Upper lobe of left lung (tissue), 4 donors: ENCODE data around the gene PLOD1.
"Not testable (repeated sequence)": the region's sequence is repeated elsewhere in the genome, so short reads cannot be mapped to it uniquely, and the experiment has no call there.

Source experiments
- EP300 ChIP-seq, 4 donors: sonication (generic); formaldehyde crosslinking; IDR thresholded peaks; one replicate each; pipeline ENCODE4 v1.5.1; 2017; ENCODE audit warnings: antibody characterized with exemption in 4 of 4, control low read depth in 2 of 4
- POLR2A ChIP-seq, 4 donors: fragments of 450-650 bp; IDR thresholded peaks; one replicate each; pipeline ENCODE4 v1.5.1; 2016 to 2017; ENCODE audit warnings: antibody characterized with exemption in 4 of 4, mild to moderate bottlenecking in 2 of 4
- POLR2AphosphoS5 ChIP-seq, 2 donors: sonication (generic); formaldehyde crosslinking; IDR thresholded peaks; one replicate each; pipeline ENCODE4 v1.5.1; 2017; ENCODE audit warnings: antibody characterized with exemption in 2 of 2
- TF ChIP-seq, protein P1 (sequence below), 6 experiments: fragments of 450-650 bp in 4 of 6; fragments of 200-600 bp in 2 of 6; sonication (generic) in 2 of 6; IDR thresholded peaks; one replicate each; pipeline ENCODE4 v1.5.1; 2016 to 2019; ENCODE audit warnings: antibody characterized with exemption in 6 of 6

DNA sequence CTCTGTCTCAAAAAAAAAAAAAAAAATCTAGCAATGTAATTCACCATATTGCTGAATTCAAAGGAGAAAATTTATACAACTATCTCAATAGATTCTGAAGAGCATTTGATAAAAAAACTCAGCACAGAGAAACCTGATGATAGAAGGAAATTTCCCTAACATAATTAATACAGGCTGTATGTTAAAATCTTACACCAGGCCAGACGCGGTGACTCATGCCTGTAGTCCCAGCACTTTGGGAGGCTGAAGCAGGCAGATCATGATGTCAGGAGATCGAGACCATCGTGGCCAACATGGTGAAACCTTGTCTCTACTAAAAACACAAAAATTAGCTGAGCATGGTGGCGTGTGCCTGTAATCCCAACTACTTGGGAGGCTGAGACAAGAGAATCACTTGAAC, 30.4 kb upstream of the PLOD1 start:
- TF ChIP-seq, protein P1, sequence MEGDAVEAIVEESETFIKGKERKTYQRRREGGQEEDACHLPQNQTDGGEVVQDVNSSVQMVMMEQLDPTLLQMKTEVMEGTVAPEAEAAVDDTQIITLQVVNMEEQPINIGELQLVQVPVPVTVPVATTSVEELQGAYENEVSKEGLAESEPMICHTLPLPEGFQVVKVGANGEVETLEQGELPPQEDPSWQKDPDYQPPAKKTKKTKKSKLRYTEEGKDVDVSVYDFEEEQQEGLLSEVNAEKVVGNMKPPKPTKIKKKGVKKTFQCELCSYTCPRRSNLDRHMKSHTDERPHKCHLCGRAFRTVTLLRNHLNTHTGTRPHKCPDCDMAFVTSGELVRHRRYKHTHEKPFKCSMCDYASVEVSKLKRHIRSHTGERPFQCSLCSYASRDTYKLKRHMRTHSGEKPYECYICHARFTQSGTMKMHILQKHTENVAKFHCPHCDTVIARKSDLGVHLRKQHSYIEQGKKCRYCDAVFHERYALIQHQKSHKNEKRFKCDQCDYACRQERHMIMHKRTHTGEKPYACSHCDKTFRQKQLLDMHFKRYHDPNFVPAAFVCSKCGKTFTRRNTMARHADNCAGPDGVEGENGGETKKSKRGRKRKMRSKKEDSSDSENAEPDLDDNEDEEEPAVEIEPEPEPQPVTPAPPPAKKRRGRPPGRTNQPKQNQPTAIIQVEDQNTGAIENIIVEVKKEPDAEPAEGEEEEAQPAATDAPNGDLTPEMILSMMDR (IDR thresholded peaks at IDR 0.05), result not testable (repeated sequence)
- not testable (repeated sequence) for TF ChIP-seq POLR2AphosphoS5, POLR2A, EP300 (IDR thresholded peaks at IDR 0.05)
